T-cell (primary cell): ENCODE results near the gene ERC2. TPM values are rescaled to one million over a fixed set of nuclear protein-coding genes. Genes with fewer than 3 reads are reported as not detected.

Experiments used
- ATAC-seq, 4 experiments: fragments of 200-7000 bp in 3 of 4; fragments of 150-1000 bp in 1 of 4; cut with Tn5 transposase; replicated peaks in 1 of 4; 1 replicate in 3 of 4; 2 replicates in 1 of 4; pipeline ENCODE4 v1.10.0; 2021; ENCODE audit warnings: moderate library complexity in 3 of 4, mild to moderate bottlenecking in 2 of 4, moderate number of reproducible peaks in 1 of 4
- CTCF ChIA-PET, 2 donors: fragments of 300-600 bp; sonication (Branson Sonifier 250); formaldehyde crosslinking; loops; one replicate each; lab custom pipeline; 2022; ENCODE audit warnings: antibody characterized with exemption in 2 of 2; lab: Charles Lee
- POLR2A ChIA-PET, 2 donors: fragments of 300-600 bp; sonication (Branson Sonifier 250); formaldehyde crosslinking; loops; one replicate each; lab custom pipeline; 2022; ENCODE audit warnings: antibody characterized with exemption in 2 of 2; lab: Charles Lee
- DNase-seq, 35 experiments: peaks; one replicate each; pipeline versions ENCODE4 v3.0.0 to v3.0.0-alpha.2; 2013 to 2023
- H3K27ac ChIP-seq: one replicate; pipeline ENCODE4 v1.5.1; 2013; ENCODE audit warnings: low read length
- H3K27me3 ChIP-seq, 2 experiments: replicated peaks in 1 of 2; 1 replicate in 1 of 2; 2 replicates in 1 of 2; pipeline versions ENCODE4 v1.6.1 to v1.7.0; 2013; ENCODE audit warnings: low read length in 1 of 2, mixed read lengths in 1 of 2; ENCODE audit not compliant: control insufficient read depth in 2 of 2, insufficient read depth in 2 of 2; ENCODE audit errors: extremely low read depth in 1 of 2
- H3K36me3 ChIP-seq, 2 donors: 1 replicate in 1 of 2; 2 replicates in 1 of 2; pipeline versions ENCODE4 v1.6.1 to v1.7.0; 2013; ENCODE audit warnings: low read length in 1 of 2; ENCODE audit not compliant: control insufficient read depth in 2 of 2, insufficient read depth in 1 of 2; ENCODE audit errors: extremely low read depth in 1 of 2
- H3K4me1 ChIP-seq, 2 experiments: 1 replicate in 1 of 2; 2 replicates in 1 of 2; pipeline versions ENCODE4 v1.6.1 to v1.7.0; 2013; ENCODE audit warnings: low read length in 2 of 2, mixed read lengths in 1 of 2; ENCODE audit not compliant: insufficient read depth in 2 of 2, control insufficient read depth in 1 of 2; ENCODE audit errors: extremely low read depth in 1 of 2
- H3K4me3 ChIP-seq, 2 donors: 1 replicate in 1 of 2; 2 replicates in 1 of 2; pipeline versions ENCODE4 v1.5.1 to v1.7.0; 2013; ENCODE audit warnings: mild to moderate bottlenecking in 2 of 2, low read length in 1 of 2, moderate library complexity in 1 of 2; ENCODE audit not compliant: control insufficient read depth in 1 of 2; ENCODE audit errors: extremely low read depth in 1 of 2
- H3K9me3 ChIP-seq: 2 replicates; pipeline ENCODE4 v1.7.0; 2013
- H3K27ac Mint-ChIP-seq, 2 donors: one replicate each; pipeline ENCODE4 v1.8.0; 2020 to 2021; ENCODE audit warnings: mild to moderate bottlenecking in 2 of 2, mixed read lengths in 2 of 2
- H3K27me3 Mint-ChIP-seq, 2 donors: one replicate each; pipeline ENCODE4 v1.8.0; 2021 to 2022; ENCODE audit warnings: mixed read lengths in 2 of 2
- H3K36me3 Mint-ChIP-seq: one replicate; pipeline ENCODE4 v1.8.0; 2021; ENCODE audit warnings: mixed read lengths
- H3K4me1 Mint-ChIP-seq, 3 donors: one replicate each; pipeline ENCODE4 v1.8.0; 2020 to 2022; ENCODE audit warnings: mixed read lengths in 3 of 3, mild to moderate bottlenecking in 1 of 3
- H3K4me3 Mint-ChIP-seq, 3 donors: one replicate each; pipeline ENCODE4 v1.8.0; 2020 to 2022; ENCODE audit warnings: mild to moderate bottlenecking in 3 of 3, mixed read lengths in 3 of 3, moderate library complexity in 3 of 3
- H3K9me3 Mint-ChIP-seq, 3 donors: one replicate each; pipeline ENCODE4 v1.8.0; 2020 to 2022; ENCODE audit warnings: mixed read lengths in 3 of 3
- WGBS: methylation state at CpG from one replicate; pipeline ENCODE4 v1.1.5; 2013; ENCODE audit warnings: missing lambda C conversion rate; ENCODE audit not compliant: insufficient coverage; 5-methylcytosine and 5-hydroxymethylcytosine counted together
- total RNA-seq, 35 experiments: library from RNA in 6 of 35; stranded (reverse) in 6 of 35; fragments of 120-200 nt in 1 of 35; gene quantifications; one replicate each; pipeline versions ENCODE4 v1.2.1 to v1.2.4 and lab custom pipeline; 2013 to 2026

Gene ERC2
- total RNA-seq, 5 donors from 2014 or later (not counting 1 experiment from before 2014, with no cell fraction given), result not detected

GRCh38 chr3:55899887-55900286 lies 568.4 kb downstream of the ERC2 start:
- Histone ChIP-seq H3K36me3 (no peaks in the 10 kb centered on the region), H3K27me3 (no peaks in the 10 kb centered on the region), H3K4me3 (no peak overlapping the region), H3K4me1 (no peaks in the 10 kb centered on the region), H3K9me3 (no peaks in the 10 kb centered on the region), H3K27ac (no peak overlapping the region)
- ATAC-seq (no peak), DNase-seq (no peak)
- POLR2A ChIA-PET, result no interaction called here
- Mint-ChIP-seq H3K27ac (no peak overlapping the region), H3K4me1 (no peaks in the 10 kb centered on the region), H3K4me3 (no peak overlapping the region), H3K9me3 (peaks cover 0 to 4% (median 0%) of the 10 kb centered on the region in 3 donors), H3K27me3 (peaks cover 0 to 2% of the 10 kb centered on the region in 2 donors), H3K36me3 (no peaks in the 10 kb centered on the region)
- CTCF ChIA-PET, result no interaction called here
- WGBS, result 40% methylated on average over 1 of the region's 3 CpGs

GRCh38 chr3:55897573-55898224 lies 570.6 kb downstream of the ERC2 start:
- ATAC-seq (no peak), DNase-seq (no peak)
- Histone ChIP-seq H3K4me3 (no peak overlapping the region), H3K4me1 (no peaks in the 10 kb centered on the region), H3K27me3 (no peaks in the 10 kb centered on the region), H3K36me3 (no peaks in the 10 kb centered on the region), H3K27ac (no peak overlapping the region), H3K9me3 (no peaks in the 10 kb centered on the region)
- Mint-ChIP-seq H3K36me3 (no peaks in the 10 kb centered on the region), H3K4me1 (no peaks in the 10 kb centered on the region), H3K4me3 (no peak overlapping the region), H3K27me3 (peaks cover 2 to 4% of the 10 kb centered on the region in 2 donors), H3K9me3 (peaks cover 0 to 4% (median 0%) of the 10 kb centered on the region in 3 donors), H3K27ac (no peak overlapping the region)
- CTCF ChIA-PET, result no interaction called here
- POLR2A ChIA-PET, result no interaction called here
- WGBS, result 40% methylated on average over 1 of the region's 4 CpGs

GRCh38 chr3:55895897-55896566 lies 572.2 kb downstream of the ERC2 start:
- DNase-seq, result no peak
- Mint-ChIP-seq H3K4me1 (no peaks in the 10 kb centered on the region), H3K27me3 (peaks cover 2 to 4% of the 10 kb centered on the region in 2 donors), H3K36me3 (no peaks in the 10 kb centered on the region), H3K4me3 (no peak overlapping the region), H3K27ac (no peak overlapping the region), H3K9me3 (peaks cover 0 to 4% (median 0%) of the 10 kb centered on the region in 3 donors)
- 89% methylated on average over 4 of the region's 5 CpGs for WGBS
- H3K4me3 ChIP-seq, result no peak overlapping the region
- H3K4me1 ChIP-seq, result no peaks in the 10 kb centered on the region
- no peaks in the 10 kb centered on the region for H3K27me3 ChIP-seq
- POLR2A ChIA-PET, result no interaction called here
- CTCF ChIA-PET, result no interaction called here
- no peaks in the 10 kb centered on the region for H3K9me3 ChIP-seq
- ATAC-seq, result no peak
- H3K36me3 ChIP-seq, result no peaks in the 10 kb centered on the region
- no peak overlapping the region for H3K27ac ChIP-seq

- Mint-ChIP-seq H3K27me3 (peaks cover 2 to 4% of the 10 kb centered on the region in 2 donors), H3K36me3 (no peaks in the 10 kb centered on the region), H3K4me1 (no peaks in the 10 kb centered on the region), H3K27ac (no peak overlapping the region), H3K9me3 (peaks cover 0 to 4% (median 3%) of the 10 kb centered on the region in 3 donors), H3K4me3 (no peak overlapping the region)
- Histone ChIP-seq H3K27me3 (no peaks in the 10 kb centered on the region), H3K4me1 (no peaks in the 10 kb centered on the region), H3K27ac (no peak overlapping the region), H3K4me3 (no peak overlapping the region), H3K9me3 (no peaks in the 10 kb centered on the region), H3K36me3 (no peaks in the 10 kb centered on the region)
- DNase-seq, result no peak
- POLR2A ChIA-PET, result no interaction called here
- ATAC-seq, result no peak
- no CpG with 5 or more reads among the region's 2 CpGs for WGBS
- CTCF ChIA-PET, result no interaction called here
Measured at GRCh38 chr3:55894605-55895004, 573.7 kb downstream of the ERC2 start.

- H3K36me3 ChIP-seq, result no peaks in the 10 kb centered on the region
- Mint-ChIP-seq H3K27me3 (peaks cover 2 to 4% of the 10 kb centered on the region in 2 donors), H3K4me3 (no peak overlapping the region), H3K9me3 (peaks cover 0 to 4% (median 3%) of the 10 kb centered on the region in 3 donors), H3K27ac (no peak overlapping the region), H3K4me1 (no peaks in the 10 kb centered on the region), H3K36me3 (no peaks in the 10 kb centered on the region)
- no peaks in the 10 kb centered on the region for H3K27me3 ChIP-seq
- ATAC-seq (no peak), DNase-seq (no peak)
- 45% methylated on average over 2 of the region's 4 CpGs for WGBS
- ChIA-PET POLR2A (no interaction called here), CTCF (no interaction called here)
- no peak overlapping the region for H3K27ac ChIP-seq
- no peak overlapping the region for H3K4me3 ChIP-seq
- no peaks in the 10 kb centered on the region for H3K9me3 ChIP-seq
- H3K4me1 ChIP-seq, result no peaks in the 10 kb centered on the region
Measured at GRCh38 chr3:55893045-55893664, 575.1 kb downstream of the ERC2 start.

GRCh38 chr3:55891106-55891505 lies 577.2 kb downstream of the ERC2 start:
- DNase-seq (no peak), ATAC-seq (no peak)
- H3K36me3 Mint-ChIP-seq, result no peaks in the 10 kb centered on the region
- H3K27ac Mint-ChIP-seq, result no peak overlapping the region
- H3K27me3 Mint-ChIP-seq, result peaks cover 0 to 4% of the 10 kb centered on the region in 2 donors
- no peaks in the 10 kb centered on the region for H3K36me3 ChIP-seq
- H3K4me1 Mint-ChIP-seq, result no peaks in the 10 kb centered on the region
- WGBS, result no CpG with 5 or more reads among the region's 2 CpGs
- no peaks in the 10 kb centered on the region for H3K4me1 ChIP-seq
- H3K4me3 ChIP-seq, result no peak overlapping the region
- H3K27me3 ChIP-seq, result no peaks in the 10 kb centered on the region
- H3K9me3 Mint-ChIP-seq, result peaks cover 0 to 3% (median 3%) of the 10 kb centered on the region in 3 donors
- POLR2A ChIA-PET, result no interaction called here
- CTCF ChIA-PET, result no interaction called here
- H3K9me3 ChIP-seq, result no peaks in the 10 kb centered on the region
- H3K27ac ChIP-seq, result no peak overlapping the region
- no peak overlapping the region for H3K4me3 Mint-ChIP-seq
